HL-60/S4 (cell line): ENCODE data around the gene ITM2C.

ENCODE experiments used
- in situ Hi-C: fragments of 300-500 bp; cut with MboI; formaldehyde crosslinking; loops from 2 replicates; pipeline ENCODE4 v1.14.3; 2022; ENCODE audit warnings: low sequenced_read_pairs

The ITM2C gene

DNA sequence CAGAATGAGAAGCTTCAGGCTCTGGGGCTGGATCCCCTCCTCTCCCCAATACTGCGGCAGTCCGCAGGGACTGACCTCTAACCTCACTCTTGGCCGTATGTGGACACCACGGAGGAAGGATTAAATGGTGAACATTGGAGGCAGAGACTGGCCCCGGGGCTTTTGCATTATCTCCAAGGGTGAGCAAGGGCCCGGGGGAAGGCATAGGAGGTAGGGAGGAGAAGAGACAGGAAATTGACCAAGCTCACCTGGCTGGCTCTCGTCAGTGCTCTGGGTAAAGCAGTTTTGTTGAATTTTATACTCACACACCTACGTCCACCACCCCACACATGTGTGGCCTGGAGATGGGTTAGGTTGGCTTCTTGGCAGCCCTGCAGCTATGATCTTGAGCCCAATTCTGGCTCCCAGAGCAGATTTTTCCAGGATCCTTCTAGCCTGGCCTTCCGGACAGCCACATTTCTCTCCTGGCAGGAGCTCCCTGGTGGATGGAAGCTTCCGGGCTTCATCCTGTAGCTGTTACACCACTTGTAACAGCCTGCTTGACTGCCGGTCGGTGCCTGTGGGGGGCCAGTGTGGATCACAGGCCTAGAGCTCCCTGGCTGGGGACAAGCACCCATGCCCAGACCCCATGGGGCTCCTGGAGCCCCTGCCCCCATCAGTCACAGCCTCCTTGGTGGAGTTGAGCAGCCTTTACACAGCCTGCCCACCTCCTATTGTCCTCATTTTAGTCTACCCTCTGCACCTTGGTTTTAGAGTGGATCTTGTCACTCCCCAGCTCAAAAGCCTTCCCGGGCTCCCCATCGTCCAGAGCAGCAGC lies 7.6 kb downstream of the ITM2C start:
- in situ Hi-C loops = no loop called here

DNA sequence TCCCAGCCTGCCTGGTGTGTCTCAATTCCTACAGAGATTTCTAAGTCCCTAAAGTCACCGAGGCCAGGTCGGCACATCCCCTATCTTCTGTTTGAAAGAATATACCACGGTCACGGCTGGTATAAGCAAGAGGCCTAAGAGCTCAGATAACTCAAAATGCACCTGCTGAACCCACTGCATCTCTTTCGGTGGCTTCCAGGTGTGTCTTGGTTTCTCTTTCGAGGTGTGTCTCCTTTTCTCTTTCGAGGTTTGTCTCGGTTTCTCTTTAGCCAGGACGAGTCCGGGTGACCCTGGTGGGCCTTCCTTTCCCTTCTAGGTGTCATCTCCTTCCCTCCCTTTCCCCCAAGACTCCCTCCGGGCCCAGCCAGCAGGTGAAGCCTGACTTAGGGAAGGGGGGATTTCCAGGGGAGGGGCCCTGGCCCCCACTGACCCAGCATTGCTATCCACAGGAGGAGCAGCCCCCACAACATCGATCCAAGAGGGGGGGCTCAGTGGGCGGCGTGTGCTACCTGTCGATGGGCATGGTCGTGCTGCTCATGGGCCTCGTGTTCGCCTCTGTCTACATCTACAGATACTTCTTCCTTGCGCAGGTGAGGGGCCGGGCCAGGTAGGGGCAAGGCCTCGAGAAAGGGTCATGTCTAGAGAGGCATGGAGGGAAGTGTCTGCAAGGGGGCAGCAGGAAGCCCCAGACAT lies 8.4 kb downstream of the ITM2C start:
- in situ Hi-C loops = no loop called here

DNA sequence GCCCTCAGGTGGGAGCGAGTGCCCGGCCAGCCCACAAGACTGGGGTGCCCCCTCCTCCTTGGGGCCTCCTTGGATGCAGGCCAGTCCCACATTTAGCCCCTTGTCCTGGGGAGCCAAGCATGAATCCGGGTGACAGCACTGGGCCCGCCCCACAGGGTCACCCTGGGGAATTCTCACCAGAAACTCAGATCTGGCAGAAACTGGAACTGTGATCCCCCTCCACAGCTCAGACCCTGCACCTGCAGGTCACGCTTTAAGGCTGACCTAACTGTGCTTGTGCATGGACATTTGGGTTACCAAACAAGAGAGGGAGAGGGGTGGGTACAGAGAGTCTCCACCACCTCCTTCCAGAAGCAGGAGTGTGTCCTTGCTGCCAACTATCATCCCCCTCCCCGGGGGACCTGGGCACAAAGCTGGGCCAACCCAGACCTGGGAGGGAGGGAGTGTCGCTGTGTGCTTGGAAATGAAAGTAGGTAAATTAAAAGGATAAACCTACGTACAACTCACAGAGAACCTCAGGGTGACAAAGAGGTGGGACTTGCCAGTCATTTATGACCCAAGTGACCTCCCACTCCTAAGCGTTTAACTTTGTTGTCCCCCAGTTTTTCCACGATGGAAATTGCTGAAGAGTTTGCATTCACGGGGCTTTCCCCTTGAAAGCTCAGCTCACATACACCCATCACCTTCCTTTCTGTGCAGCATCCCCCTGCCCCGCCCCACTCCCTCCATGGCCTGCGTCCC lies 9.1 kb downstream of the ITM2C start:
- in situ Hi-C loops = no loop called here

DNA sequence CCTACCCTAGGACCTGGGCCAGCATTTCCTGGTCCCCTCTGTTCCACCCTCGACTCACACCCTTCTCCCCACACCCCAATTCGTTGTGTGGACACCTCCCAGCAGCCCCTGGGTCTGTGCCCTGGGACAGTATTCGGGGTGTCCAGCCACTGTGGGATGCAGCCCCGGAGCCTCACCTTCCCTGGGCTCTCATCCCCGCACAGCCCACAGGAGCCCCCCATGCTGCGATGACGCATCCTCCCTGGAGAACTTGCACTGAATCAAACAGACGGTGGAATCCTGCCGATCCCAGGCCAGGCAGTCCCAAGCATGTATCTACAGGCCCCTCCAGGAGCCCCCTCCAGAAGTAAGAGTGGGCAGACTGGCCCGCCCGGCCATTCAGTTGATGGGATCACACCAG lies 9.7 kb downstream of the ITM2C start:
- in situ Hi-C loops = no loop called here

DNA sequence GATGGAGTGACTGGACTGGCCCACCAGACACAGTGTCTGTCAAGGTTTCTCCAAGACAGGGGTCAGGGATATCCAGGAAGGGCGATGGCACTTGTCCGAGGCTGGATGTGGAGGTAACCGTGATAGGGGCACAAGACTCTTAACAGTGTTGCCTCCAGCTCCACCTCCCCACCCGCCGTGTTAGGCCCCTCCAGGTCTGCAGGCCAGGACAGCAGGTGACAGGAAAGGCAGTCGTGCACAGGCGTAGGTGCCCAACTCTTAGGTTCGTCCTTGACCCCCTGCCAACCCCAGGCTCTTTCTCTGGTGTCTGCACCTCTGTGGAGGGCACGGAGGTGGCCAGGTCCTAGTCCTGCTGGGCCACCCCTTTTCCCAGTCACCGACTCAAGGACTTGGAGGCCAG lies 10.1 kb downstream of the ITM2C start:
- in situ Hi-C loops = no loop called here

DNA sequence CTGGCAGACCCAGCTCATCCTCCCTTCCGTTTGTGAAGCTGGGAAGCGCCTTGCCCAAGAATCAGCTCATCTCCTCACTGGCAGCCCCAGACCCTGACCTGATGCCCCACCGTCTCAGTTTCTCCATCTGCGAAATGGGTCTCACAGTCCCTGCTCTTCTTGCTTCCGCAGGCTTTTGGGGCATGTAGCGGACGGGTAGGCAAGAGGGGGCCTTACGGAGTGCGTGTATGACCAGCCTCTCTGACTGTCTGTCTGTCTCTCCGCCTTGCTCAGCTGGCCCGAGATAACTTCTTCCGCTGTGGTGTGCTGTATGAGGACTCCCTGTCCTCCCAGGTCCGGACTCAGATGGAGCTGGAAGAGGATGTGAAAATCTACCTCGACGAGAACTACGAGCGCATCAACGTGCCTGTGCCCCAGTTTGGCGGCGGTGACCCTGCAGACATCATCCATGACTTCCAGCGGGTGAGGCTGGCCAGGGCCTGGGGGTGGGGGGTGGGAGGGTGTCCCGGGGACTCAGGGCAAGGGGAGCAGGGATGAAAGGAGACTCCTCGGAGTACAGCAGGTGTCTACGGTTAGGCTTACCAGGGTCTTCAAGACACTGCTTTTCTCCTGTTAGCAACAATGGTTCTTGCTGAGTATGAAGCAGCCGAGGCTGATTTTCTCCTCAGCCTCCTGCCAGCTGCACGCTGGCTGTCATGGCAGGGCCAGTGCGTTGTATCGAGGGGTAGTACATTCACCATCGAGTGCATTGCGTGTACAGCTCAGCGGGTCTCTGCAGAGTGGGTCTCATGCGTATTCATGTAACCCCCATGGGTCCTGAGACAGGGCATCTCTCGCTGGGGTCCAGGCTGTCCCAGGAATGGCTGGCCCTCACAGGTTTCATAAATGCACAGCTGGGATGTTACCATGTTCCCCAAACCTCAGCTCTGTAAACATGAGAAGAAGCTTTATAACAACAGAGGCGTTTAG lies 10.9 kb downstream of the ITM2C start:
- in situ Hi-C loops = no loop called here

DNA sequence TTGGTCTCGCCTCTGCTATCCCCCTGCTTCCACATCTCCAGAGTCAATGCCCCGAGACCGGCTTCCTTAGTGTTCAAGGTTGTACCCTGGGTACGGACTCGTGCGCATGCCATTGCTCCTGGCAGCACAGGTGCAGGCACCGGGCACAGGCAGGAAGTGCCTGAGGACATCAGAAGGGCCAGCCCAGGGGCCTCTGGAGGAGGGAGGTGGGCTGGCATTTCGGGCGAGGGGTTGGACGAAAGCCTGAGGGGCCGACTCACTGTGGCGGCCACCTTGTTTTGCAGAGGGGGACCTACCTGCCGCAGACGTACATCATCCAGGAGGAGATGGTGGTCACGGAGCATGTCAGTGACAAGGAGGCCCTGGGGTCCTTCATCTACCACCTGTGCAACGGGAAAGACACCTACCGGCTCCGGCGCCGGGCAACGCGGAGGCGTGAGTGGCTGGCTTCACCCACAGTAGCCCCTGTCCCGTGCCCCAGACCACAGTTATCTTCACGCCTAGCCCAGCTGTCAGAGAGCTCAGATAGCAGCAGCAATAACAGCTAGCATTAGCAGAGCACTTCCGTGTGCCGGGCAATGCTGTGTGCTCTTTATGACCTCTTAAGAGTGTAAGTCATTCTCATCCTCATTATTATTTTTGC lies 12.5 kb downstream of the ITM2C start:
- in situ Hi-C loops = no loop called here

DNA sequence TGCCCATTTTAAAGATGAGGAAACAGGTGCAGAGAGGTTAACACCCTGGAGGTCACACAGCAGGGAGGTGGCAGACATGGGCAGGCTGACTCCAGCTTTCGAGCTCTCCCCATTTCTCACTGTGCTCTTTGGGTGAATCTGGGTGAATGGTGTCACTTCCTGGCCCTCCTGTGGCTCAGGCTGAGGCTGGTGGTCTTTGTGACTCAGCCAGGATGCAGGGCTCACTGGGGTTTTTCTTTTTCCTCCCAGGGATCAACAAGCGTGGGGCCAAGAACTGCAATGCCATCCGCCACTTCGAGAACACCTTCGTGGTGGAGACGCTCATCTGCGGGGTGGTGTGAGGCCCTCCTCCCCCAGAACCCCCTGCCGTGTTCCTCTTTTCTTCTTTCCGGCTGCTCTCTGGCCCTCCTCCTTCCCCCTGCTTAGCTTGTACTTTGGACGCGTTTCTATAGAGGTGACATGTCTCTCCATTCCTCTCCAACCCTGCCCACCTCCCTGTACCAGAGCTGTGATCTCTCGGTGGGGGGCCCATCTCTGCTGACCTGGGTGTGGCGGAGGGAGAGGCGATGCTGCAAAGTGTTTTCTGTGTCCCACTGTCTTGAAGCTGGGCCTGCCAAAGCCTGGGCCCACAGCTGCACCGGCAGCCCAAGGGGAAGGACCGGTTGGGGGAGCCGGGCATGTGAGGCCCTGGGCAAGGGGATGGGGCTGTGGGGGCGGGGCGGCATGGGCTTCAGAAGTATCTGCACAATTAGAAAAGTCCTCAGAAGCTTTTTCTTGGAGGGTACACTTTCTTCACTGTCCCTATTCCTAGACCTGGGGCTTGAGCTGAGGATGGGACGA lies 13.2 kb downstream of the ITM2C start:
- in situ Hi-C loops = no loop called here

DNA sequence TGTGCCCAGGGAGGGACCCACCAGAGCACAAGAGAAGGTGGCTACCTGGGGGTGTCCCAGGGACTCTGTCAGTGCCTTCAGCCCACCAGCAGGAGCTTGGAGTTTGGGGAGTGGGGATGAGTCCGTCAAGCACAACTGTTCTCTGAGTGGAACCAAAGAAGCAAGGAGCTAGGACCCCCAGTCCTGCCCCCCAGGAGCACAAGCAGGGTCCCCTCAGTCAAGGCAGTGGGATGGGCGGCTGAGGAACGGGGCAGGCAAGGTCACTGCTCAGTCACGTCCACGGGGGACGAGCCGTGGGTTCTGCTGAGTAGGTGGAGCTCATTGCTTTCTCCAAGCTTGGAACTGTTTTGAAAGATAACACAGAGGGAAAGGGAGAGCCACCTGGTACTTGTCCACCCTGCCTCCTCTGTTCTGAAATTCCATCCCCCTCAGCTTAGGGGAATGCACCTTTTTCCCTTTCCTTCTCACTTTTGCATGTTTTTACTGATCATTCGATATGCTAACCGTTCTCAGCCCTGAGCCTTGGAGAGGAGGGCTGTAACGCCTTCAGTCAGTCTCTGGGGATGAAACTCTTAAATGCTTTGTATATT lies 14.0 kb downstream of the ITM2C start:
- in situ Hi-C loops = no loop called here

DNA sequence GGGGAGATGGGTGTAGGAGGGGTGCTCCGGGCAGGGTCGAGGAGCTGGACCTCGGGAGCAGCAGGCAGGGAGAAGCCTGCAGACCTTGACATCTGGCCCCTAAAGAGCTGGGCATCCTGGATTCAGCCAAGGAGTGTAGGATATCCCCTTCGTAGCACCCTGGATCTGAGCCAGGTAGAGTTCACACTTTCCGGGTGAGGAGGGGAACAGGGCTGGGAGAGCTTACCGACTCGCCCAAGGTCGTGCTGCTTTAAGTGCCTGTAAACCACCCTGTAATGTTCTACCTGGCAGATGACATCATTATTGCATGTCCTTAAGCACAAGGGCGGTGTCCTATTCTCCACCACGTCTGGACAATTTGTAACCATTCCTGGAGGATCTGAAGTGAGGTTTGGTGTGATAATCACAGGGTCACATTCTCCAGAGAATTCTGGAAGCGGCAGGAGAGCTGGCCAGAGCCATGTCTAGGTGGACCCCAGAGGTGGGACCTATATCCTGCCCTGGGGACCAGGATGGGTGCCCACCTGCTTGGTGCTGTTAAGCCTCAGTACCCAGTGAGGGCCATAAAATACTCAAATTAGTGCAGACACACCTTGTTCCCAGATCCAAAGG lies 14.6 kb downstream of the ITM2C start:
- in situ Hi-C loops = no loop called here

DNA sequence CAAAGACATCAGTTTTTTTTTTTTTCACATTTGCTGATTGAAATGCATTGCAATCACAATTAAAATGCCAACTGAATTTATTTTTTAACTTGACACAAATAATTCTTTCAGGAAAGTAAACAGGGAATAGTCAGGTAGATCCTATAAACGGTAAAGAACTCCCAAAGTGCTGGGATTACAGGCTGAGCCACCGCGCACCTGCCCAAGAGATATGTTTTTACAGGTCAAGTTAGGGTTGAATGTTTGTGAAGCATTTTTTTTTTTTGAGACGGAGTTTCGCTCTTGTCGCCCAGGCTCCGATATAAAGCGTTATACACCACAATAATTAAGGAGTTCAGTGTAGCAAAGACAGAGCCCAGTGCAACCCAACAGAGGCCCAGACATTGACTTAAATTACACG lies 15.1 kb downstream of the ITM2C start:
- in situ Hi-C loops = no loop called here

DNA sequence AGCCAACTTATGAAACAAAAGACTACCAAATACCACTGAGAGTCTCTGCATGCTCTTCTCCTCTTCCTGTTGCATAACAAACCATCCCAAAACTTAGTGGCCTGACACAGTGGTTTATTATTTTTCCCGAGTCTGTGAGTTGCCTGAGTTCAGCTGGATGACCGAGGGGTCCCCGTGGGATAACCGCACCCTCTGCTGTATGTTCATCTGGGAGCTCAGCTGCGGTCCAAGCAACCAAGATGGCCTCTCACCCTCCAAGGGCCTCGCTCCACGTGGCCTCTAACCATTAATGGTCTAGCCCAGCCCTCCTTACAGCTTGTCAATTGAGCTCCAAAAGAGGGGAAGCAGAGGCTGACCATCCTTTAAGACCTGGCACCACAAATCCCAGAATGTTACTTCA lies 17.1 kb downstream of the ITM2C start:
- in situ Hi-C loops = no loop called here

DNA sequence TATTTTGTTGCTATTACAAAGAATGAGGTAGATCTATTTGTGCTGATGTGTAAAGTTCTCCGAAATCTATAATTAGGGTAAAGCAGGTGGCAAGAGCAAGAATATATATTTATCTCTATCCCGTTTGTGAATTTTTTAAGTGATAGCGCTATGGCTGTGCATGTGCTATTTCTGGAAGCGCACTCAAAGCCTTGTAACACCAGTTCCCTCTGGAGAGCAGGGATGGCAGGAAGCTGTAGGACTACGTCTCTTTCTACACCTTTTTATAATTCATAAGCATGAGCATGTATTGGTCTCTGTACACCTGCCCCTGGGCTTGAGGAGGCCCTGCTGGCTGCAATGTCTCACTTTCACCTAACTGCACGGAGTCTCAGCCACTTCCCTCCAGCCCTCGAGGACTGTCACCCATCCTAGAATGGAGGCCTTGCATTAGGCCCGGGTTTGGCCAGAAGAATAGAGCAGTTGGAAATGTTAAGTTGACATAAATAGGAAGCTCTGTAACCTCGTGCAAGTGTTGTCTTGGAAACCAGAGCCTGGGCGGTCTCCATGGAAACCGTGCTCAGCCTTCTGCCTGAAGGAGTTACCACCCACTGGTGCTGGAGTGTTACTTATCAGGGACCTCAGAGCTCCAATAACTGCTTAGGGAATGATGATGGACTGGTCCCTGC lies 20.9 kb downstream of the ITM2C start:
- in situ Hi-C loops = no loop called here

DNA sequence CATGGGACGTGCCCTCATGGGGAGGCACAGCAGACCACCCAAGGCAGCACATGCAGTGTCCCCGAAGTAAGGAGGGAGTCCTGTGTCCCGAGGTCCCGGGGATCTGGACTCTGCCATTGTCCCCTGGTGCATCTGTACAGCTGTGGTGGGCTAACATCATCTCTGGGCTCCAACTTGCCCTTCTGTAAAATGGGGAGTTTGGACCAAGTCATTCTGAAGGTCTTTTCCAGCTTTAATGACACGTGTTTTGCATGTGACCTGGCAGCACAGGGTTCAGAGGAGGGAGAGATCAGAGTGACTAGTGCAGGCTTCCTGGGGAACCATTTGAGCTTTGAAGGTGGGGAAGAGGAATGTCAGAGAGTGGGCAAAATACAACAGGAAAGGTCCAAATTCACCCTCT lies 21.5 kb downstream of the ITM2C start:
- in situ Hi-C loops = no loop called here

DNA sequence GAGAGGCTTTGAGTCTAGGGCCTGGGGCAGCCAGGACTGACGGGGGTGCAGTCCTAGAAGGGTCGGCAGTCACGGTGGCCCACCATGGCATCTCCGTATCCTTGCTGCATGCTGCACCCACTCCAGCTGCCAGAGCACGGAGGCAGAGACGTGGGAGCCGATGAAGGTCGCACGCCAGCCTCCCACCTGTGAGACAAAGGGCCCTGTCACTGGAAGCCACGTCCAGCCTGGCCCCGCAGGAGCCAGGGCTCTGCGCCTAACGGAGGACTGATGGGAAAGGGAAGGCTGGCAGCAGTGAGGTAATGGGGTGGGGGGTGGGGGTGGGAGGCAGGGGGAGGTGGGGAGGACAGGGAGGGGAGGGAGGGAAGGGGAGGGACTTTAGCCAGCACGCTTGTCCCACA lies 21.9 kb downstream of the ITM2C start:
- in situ Hi-C loops = no loop called here

DNA sequence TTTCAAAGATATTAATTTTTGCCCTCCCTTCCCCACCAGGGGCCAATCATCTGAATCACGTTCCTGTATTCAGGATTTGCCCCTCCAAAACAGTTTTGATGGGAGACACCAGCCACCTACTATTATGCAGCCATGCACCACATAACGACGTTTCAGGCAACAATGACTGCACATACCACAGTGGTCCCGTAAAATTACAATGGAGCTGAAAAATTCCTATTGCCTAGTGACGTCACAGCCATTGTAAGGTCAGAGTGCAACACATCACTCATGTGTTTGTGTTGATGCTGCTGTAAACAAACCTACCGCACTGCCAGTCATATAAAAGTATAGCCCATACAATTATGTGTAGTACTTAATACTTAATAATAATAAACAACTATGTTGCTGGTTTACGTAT lies 22.6 kb downstream of the ITM2C start:
- in situ Hi-C loops = no loop called here

DNA sequence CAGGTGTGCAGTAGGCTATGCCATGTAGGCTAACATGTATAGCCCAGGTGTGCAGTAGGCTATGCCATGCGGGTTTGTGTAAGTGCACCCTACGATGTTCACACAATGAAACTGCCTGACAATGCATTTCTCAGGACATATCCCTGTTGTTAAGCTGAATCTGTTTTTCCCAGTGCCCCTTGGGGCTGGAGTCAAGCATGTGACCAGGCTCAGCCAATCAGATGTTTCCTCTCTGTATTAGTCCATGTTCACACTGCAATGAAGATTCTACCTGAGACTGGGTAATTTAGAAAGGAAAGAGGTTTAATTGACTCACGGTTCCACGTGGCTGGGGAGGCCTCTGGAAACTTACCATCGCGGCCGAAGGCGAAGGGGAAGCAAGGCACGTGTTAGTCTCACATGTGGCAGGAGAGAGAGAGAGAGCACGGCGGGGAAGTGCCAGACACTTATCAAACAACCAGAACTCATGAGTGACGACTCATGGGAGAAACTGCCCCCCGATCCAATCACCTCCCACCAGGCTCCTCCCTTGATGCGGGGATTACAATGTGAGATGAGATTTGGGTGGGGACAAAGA lies 24.2 kb downstream of the ITM2C start:
- in situ Hi-C loops = no loop called here
